Cardiac fibroblast (primary cell): ENCODE data around the gene VWDE.

Source experiments
- DNase-seq, 2 donors: peaks; one replicate each; pipeline versions ENCODE4 v3.0.0 to v3.0.0-alpha.2; 2010; ENCODE audit warnings: low read depth in 2 of 2
- H3K4me3 ChIP-seq, 2 donors: replicated peaks in 1 of 2; 1 replicate in 1 of 2; 2 replicates in 1 of 2; pipeline ENCODE4 v1.5.1; 2011; ENCODE audit warnings: low read depth in 2 of 2, low read length in 2 of 2, mild to moderate bottlenecking in 2 of 2, moderate library complexity in 1 of 2
- CTCF ChIP-seq: IDR thresholded peaks from one replicate; pipeline ENCODE4 v1.5.1; 2011; ENCODE audit warnings: low read depth, mild to moderate bottlenecking, low read length, inconsistent platforms

VWDE gene

GRCh38 chr7:12296051-12296570, 107.6 kb downstream of the VWDE start:
- no peak for DNase-seq
- no peak overlapping the region for H3K4me3 ChIP-seq
- no peak for TF ChIP-seq CTCF

- H3K4me3 ChIP-seq = no peak overlapping the region
- TF ChIP-seq CTCF = no peak
- no peak for DNase-seq
Measured at GRCh38 chr7:12294701-12295100, 109.0 kb downstream of the VWDE start.

- TF ChIP-seq CTCF = peak; percentile 36
- peak; percentile 4 to 25 for DNase-seq
- H3K4me3 ChIP-seq = no peak overlapping the region
Measured at GRCh38 chr7:12291870-12292269, 111.8 kb downstream of the VWDE start.

- no peak for TF ChIP-seq CTCF
- no peak for DNase-seq
- no peak overlapping the region for H3K4me3 ChIP-seq
Measured at GRCh38 chr7:12290761-12291160, 112.9 kb downstream of the VWDE start.

GRCh38 chr7:12289996-12290395, 113.7 kb downstream of the VWDE start:
- no peak for TF ChIP-seq CTCF
- no peak for DNase-seq

GRCh38 chr7:12287901-12288300, 115.8 kb downstream of the VWDE start:
- no peak for DNase-seq

More at GRCh38 chr7:12289996-12290395, 113.7 kb downstream of the VWDE start:
- no peak overlapping the region for H3K4me3 ChIP-seq

More at GRCh38 chr7:12287901-12288300, 115.8 kb downstream of the VWDE start:
- no peak for TF ChIP-seq CTCF
- H3K4me3 ChIP-seq = no peak overlapping the region
